Transverse colon (tissue), 3 donors: ENCODE measurements around the gene PDZD8.

Source experiments
- CTCF ChIP-seq, 5 experiments: fragments of 200-600 bp in 3 of 5; fragments of 450-650 bp in 2 of 5; sonication (generic) in 3 of 5; IDR thresholded peaks; 1 replicate in 2 of 5; 2 replicates in 3 of 5; pipeline ENCODE4 v1.5.1; 2016 to 2017; ENCODE audit warnings: antibody characterized with exemption in 5 of 5, inconsistent platforms in 3 of 5, mild to moderate bottlenecking in 2 of 5, moderate library complexity in 1 of 5
- EP300 ChIP-seq: sonication (generic); formaldehyde crosslinking; IDR thresholded peaks from one replicate; pipeline ENCODE4 v1.6.1; 2017; ENCODE audit warnings: antibody characterized with exemption, low read depth

GRCh38 chr10:117391436-117392205, 16.4 kb upstream of the PDZD8 start:
- TF ChIP-seq EP300 (no peak), CTCF (IDR thresholded peaks at IDR 0.05) (no peak)
